GM15510 (cell line): ENCODE results near the gene MAN1C1.

Experiments
- POLR2A ChIP-seq: IDR thresholded peaks from 3 replicates; pipeline ENCODE4 v1.6.1; 2011; ENCODE audit warnings: borderline replicate concordance; ENCODE audit not compliant: insufficient read length; ENCODE audit errors: extremely low read depth

MAN1C1 gene

DNA sequence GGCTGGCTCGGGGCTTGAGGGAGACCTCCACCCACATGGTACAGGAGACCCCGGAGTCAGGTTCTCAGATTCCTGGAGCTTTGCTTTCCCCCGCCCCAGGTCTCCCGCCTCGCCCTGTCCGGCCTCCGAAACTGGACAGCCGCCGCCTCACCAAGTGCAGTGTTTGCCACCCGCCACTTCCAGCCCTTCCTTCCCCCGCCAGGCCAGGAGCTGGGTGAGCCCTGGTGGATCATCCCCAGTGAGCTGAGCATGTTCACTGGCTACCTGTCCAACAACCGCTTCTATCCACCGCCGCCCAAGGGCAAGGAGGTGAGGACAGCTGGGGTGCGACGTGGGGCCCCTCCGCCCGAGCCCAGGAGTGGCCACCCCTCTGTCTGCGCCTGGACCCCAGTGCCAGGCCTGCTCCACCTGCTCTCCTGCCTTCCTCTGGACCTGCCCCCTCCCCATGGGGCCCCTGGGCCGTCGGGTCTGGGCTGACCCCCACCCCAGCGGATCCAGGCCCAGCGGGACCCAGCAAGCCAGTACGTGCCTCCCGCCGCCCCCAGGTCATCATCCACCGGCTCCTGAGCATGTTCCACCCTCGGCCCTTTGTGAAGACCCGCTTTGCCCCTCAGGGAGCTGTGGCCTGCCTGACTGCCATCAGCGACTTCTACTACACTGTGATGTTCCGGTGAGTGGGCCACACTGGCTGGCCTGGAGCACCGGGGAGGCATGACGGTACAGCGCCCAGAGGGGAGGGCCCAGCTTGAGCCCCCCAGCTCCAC, 192.1 kb downstream of the MAN1C1 start:
- TF ChIP-seq POLR2A, result no peak

DNA sequence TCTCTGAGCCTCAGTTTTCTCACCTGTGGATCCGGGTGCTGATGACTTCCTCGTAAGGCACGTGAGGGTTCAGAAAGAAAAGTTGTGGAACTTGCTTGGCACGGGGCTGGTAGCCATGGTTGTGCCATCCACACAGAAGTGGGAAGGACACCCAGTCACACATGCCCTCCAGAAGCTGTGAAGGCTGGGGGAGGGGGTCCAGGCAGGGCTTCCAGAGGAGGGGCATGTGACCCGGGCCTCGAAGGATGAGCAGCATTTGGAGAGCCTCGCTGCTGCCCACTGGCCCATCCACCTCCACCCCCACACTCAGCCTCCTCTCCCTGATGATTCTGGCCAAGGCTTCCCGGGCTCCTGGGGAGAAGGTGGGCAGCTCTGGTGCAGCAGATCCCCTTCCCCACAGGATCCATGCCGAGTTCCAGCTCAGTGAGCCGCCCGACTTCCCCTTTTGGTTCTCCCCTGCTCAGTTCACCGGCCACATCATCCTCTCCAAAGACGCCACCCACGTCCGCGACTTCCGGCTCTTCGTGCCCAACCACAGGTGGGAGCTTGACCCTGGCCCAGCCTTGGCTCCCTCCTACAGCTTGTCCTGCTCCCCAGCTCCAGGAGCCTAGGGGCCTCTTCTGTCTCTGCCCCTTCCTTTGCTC, 192.8 kb downstream of the MAN1C1 start:
- TF ChIP-seq POLR2A, result no peak

- TF ChIP-seq POLR2A, result no peak
These were observed 193.3 kb downstream of the MAN1C1 start for GRCh38 chr1:25809929-25810328.

- no peak for TF ChIP-seq POLR2A
These were observed 194.0 kb downstream of the MAN1C1 start for GRCh38 chr1:25810341-25811299.

- no peak for TF ChIP-seq POLR2A
These were observed 194.9 kb downstream of the MAN1C1 start for GRCh38 chr1:25811384-25812082.

- TF ChIP-seq POLR2A, result no peak
These were observed 196.6 kb downstream of the MAN1C1 start for GRCh38 chr1:25813071-25813733.

DNA sequence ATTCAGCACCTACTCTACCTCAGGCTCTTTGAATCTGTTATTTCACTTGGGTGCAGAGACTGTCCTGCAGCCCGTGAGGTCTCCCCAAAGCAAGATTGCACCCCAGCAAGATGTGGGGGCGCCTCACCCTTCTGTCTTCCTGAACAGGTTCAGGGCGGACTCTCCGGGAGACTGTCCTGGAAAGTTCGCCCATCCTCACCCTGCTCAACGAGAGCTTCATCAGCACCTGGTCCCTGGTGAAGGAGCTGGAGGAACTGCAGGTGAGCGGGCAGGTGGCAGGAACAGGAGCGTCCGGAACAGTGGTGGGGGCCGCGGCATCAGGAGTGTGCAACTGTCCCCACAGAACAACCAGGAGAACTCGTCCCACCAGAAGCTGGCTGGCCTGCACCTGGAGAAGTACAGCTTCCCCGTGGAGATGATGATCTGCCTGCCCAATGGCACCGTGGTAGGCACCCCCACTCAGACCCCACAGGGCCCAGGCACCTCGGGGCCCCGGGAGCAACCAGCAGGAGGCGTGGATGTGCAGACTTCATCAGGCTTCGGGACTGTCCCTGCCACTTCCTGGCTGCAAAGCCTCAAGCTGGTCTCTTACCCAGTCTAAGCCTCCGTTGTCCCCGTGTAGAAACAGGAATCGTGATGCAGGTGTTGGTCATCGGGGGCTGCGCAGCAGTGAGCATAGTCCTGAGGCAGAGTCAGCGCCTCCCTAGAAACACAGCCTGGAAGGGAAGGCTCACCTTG, 197.3 kb downstream of the MAN1C1 start:
- TF ChIP-seq POLR2A, result no peak

DNA sequence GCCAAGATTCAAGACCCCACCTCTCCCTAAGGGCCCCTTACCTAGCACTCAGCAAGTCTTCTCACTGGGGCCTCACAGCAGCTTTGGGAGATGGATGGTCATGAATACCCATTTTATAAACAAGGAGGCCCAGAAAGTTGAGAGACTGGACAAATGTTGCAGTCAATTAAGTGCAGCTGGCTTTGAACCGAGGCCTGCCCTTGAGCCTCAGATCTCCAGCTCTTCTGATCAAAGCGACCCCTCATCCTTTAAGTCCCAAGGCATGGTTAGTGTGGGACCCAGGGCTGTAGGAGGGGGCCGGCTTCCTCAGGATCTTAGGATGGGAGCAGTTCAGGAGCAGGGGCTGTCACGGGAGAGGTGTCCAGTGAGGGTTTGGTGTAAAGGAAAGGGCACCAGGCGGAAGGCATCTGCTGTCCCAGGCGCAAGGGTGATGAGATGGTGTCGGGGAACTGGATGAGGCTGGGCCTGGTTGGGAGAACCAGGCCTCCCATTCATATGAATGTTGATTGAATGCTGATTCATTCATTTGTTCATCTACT, 198.0 kb downstream of the MAN1C1 start:
- no peak for TF ChIP-seq POLR2A

- no peak for TF ChIP-seq POLR2A
These were observed 198.9 kb downstream of the MAN1C1 start for GRCh38 chr1:25815208-25816111.

DNA sequence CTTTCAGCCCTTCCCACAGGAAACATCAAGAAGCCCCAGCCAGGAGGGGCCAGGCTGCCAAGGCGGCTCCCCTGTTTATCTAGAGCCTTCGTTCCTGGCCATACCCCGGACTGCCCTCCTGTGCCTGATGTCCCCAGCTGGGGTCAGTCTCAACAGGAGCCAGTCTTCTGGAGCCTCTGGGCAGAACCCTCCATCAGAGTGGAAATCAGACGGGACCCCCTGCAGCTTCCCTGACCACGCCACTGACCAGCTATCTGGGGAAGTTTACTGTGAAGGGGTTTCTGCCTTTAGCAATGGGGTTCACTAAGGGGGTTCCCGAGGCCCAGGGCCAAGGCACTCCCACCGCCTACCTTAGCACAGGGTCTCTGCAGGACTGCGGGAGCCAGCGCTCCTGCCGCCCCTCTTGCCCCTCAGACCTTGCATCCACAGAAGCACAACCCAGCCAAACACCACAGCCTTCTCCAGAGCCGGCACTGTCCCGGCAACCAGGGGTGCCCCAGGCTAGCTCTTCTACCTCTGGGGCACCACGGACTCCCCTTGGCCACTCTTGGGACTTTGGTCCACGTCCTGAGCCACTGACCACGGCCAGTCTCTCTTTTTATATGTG, 199.6 kb downstream of the MAN1C1 start:
- TF ChIP-seq POLR2A, result no peak

- TF ChIP-seq POLR2A, result no peak
These were observed 201.4 kb downstream of the MAN1C1 start for GRCh38 chr1:25817840-25818501.

DNA sequence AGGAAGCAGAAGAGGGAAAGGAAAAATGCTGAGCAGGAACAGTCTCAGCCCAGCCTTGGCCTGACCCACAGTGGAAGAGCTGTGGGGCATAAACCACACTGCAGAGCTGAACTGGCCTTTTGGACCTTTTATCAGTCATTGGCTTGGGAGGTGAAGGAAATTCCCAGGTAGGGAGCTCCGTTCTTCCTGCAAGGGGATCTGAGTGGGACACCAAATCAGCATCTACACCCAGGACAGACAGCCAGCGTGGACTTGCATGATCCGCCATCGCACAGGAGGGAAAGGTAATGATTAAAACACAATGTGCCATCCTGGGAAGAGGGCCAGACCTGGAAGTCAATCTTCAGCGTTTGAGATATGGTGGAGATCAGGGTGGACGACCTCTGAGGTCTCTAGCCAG, 202.0 kb downstream of the MAN1C1 start:
- TF ChIP-seq POLR2A, result no peak
